Astrocyte of the cerebellum (primary cell): ENCODE measurements around the gene HTRA2.
A peak's percentile ranks its signal among the peaks of the same experiment; 100 is the strongest.

Source experiments
- DNase-seq: peaks from one replicate; pipeline ENCODE4 v3.0.0-alpha.2; 2011; ENCODE audit warnings: low read depth
- H3K4me3 ChIP-seq: 2 replicates; pipeline ENCODE4 v1.5.1; 2011; ENCODE audit warnings: mild to moderate bottlenecking, low read depth, low read length, moderate library complexity
- in situ Hi-C: cut with HindIII; loops from 2 replicates; pipeline ENCODE4 v1.10.0; 2017; ENCODE audit warnings: low sequenced_read_pairs
- TF ChIP-seq, protein P1 (sequence below): IDR thresholded peaks from 2 replicates; pipeline ENCODE4 v1.5.1; 2012; ENCODE audit warnings: low read length, low read depth, moderate library complexity, mild to moderate bottlenecking; ENCODE audit errors: missing control alignments

HTRA2 gene

GRCh38 chr2:74551530-74551929 is 21.8 kb downstream of the HTRA2 start:
- DNase-seq: no peak
- in situ Hi-C loops: no loop called here
- peak overlapping the region; percentile 92 for H3K4me3 ChIP-seq
- TF ChIP-seq, protein P1, sequence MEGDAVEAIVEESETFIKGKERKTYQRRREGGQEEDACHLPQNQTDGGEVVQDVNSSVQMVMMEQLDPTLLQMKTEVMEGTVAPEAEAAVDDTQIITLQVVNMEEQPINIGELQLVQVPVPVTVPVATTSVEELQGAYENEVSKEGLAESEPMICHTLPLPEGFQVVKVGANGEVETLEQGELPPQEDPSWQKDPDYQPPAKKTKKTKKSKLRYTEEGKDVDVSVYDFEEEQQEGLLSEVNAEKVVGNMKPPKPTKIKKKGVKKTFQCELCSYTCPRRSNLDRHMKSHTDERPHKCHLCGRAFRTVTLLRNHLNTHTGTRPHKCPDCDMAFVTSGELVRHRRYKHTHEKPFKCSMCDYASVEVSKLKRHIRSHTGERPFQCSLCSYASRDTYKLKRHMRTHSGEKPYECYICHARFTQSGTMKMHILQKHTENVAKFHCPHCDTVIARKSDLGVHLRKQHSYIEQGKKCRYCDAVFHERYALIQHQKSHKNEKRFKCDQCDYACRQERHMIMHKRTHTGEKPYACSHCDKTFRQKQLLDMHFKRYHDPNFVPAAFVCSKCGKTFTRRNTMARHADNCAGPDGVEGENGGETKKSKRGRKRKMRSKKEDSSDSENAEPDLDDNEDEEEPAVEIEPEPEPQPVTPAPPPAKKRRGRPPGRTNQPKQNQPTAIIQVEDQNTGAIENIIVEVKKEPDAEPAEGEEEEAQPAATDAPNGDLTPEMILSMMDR: no peak

DNA sequence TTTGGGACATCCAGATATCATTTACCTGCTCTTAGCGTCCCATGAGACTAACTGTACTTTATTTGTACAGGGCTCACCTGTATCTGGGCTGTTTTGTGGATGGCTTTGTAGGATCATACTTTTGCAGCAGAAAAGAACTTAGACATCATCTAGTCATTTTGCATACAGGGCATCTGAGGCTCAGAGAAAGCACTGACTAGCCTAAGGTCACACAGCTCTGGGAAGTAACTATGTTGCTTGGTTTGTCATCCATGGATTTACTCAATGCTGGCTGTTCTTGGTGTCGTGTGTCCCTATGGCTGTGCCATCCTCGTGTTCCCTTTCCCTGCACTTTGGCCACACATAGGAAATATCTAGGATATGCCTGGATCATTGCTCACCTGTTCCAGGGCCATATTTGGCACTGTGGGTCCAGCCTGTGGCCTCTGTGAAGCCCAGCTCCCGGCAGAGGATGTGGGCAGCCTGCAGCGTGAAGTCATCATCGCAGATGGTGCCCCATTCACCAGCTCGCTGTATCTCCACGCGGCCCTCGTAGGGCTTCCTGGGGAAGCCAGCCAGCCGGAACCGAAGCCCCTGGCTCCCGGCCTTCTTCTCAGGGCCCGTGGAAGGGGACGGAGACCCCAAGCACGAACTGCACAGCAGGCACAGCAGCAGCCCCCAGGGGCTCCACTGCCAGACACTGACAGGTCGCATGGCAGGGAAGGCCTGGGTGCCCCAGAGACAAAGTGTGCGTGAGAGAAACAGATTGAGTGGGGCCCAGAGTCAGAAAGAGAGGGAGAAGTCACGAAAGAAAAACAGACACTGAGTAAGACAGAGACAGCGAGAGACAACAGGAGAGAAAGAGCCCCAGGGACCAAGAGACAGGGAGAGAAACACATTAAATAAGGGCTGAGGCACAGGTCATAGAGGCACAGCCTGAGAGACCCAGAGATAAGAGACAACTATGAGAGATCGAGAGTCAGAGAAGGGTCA is 22.5 kb downstream of the HTRA2 start:
- DNase-seq: no peak
- in situ Hi-C loops: no loop called here
- H3K4me3 ChIP-seq: peak overlapping the region; percentile 92
- TF ChIP-seq, protein P1: no peak

GRCh38 chr2:74552914-74553811 is 23.4 kb downstream of the HTRA2 start:
- TF ChIP-seq, protein P1: no peak
- peak overlapping the region; percentile 92 for H3K4me3 ChIP-seq
- in situ Hi-C loops: no loop called here
- DNase-seq: no peak

GRCh38 chr2:74553892-74554819 is 24.4 kb downstream of the HTRA2 start, which contains the start of the genes DOK1 and LOXL3:
TSS of gene DOK1 (plus strand) at chr2:74554720. CDS start at chr2:74554755, 35 bp downstream.
TSS of gene LOXL3 (minus strand) at chr2:74553942. CDS start at chr2:74552634, 1,308 bp downstream.
- peak within 1 kb of the TSS; percentile 92 for H3K4me3 ChIP-seq
- TF ChIP-seq, protein P1: no peak
- in situ Hi-C loops: no loop called here
- DNase-seq: peak; percentile 89

- no peak for DNase-seq
- peak overlapping the region; percentile 92 for H3K4me3 ChIP-seq
- in situ Hi-C loops: no loop called here
- TF ChIP-seq, protein P1: no peak
These were observed 25.2 kb downstream of the HTRA2 start for GRCh38 chr2:74554820-74555531.
